ENCODE data around the gene ARHGAP24.

Gene ARHGAP24

GRCh38 chr4:85606505-85606904, 131.6 kb downstream of the ARHGAP24 start:
- no peak for TF ChIP-seq NFRKB (IDR thresholded peaks at IDR 0.05)
- TF ChIP-seq SP1 (IDR thresholded peaks at IDR 0.05): no peak
- TF ChIP-seq TARDBP (IDR thresholded peaks at IDR 0.05): no peak
- TF ChIP-seq HDGF (IDR thresholded peaks at IDR 0.05; ENCODE audit: borderline replicate concordance): no peak
- TF ChIP-seq ZNF384 (IDR thresholded peaks at IDR 0.05): no peak
- no peak for TF ChIP-seq FOXA1 (IDR thresholded peaks at IDR 0.05)
- no peak for TF ChIP-seq SUZ12 (IDR thresholded peaks at IDR 0.05)
- TF ChIP-seq BHLHE40 (IDR thresholded peaks at IDR 0.05; ENCODE audit: borderline replicate concordance): no peak
- no peak for TF ChIP-seq PKNOX1 (IDR thresholded peaks at IDR 0.05)
- no peak for TF ChIP-seq ARNT (IDR thresholded peaks at IDR 0.05)
- TF ChIP-seq ELF4 (IDR thresholded peaks at IDR 0.05): no peak
- no peak for TF ChIP-seq FOXK2 (IDR thresholded peaks at IDR 0.05)
- TF ChIP-seq CTBP1 (IDR thresholded peaks at IDR 0.05; ENCODE audit: borderline replicate concordance): no peak
- no peak for TF ChIP-seq L3MBTL2 (conservative IDR thresholded peaks at IDR 0.05)
- no peak for TF ChIP-seq LEF1 (IDR thresholded peaks at IDR 0.05; ENCODE audit: borderline replicate concordance)
- no peak for TF ChIP-seq FOXM1 (IDR thresholded peaks at IDR 0.05; ENCODE audit: borderline replicate concordance)
- ChIA-PET POLR2A (no interaction called here), CTCF (no interaction called here)
- DNase-seq (ENCODE audit: extremely low spot score): no peak

- CTCF ChIA-PET: interaction anchor here (0.6 kb wide), 1 partner anchor 131 kb away, joined by 3 read pairs; no protein-coding TSS in a partner anchor
- no peak for DNase-seq (ENCODE audit: extremely low spot score)
- TF ChIP-seq FOXA1 (IDR thresholded peaks at IDR 0.05): no peak
- no peak for TF ChIP-seq FOXM1 (IDR thresholded peaks at IDR 0.05; ENCODE audit: borderline replicate concordance)
- TF ChIP-seq LEF1 (IDR thresholded peaks at IDR 0.05; ENCODE audit: borderline replicate concordance): no peak
- TF ChIP-seq NFRKB (IDR thresholded peaks at IDR 0.05): no peak
- no peak for TF ChIP-seq FOXK2 (IDR thresholded peaks at IDR 0.05)
- no peak for TF ChIP-seq PKNOX1 (IDR thresholded peaks at IDR 0.05)
- no peak for TF ChIP-seq ARNT (IDR thresholded peaks at IDR 0.05)
- no peak for TF ChIP-seq BHLHE40 (IDR thresholded peaks at IDR 0.05; ENCODE audit: borderline replicate concordance)
- TF ChIP-seq TARDBP (IDR thresholded peaks at IDR 0.05): no peak
- TF ChIP-seq HDGF (IDR thresholded peaks at IDR 0.05; ENCODE audit: borderline replicate concordance): no peak
- no peak for TF ChIP-seq ELF4 (IDR thresholded peaks at IDR 0.05)
- TF ChIP-seq CTBP1 (IDR thresholded peaks at IDR 0.05; ENCODE audit: borderline replicate concordance): no peak
- no peak for TF ChIP-seq SUZ12 (IDR thresholded peaks at IDR 0.05)
- no peak for TF ChIP-seq L3MBTL2 (conservative IDR thresholded peaks at IDR 0.05)
- no peak for TF ChIP-seq ZNF384 (IDR thresholded peaks at IDR 0.05)
- POLR2A ChIA-PET: no interaction called here
Measured at GRCh38 chr4:85607624-85608023, 132.7 kb downstream of the ARHGAP24 start.

DNA sequence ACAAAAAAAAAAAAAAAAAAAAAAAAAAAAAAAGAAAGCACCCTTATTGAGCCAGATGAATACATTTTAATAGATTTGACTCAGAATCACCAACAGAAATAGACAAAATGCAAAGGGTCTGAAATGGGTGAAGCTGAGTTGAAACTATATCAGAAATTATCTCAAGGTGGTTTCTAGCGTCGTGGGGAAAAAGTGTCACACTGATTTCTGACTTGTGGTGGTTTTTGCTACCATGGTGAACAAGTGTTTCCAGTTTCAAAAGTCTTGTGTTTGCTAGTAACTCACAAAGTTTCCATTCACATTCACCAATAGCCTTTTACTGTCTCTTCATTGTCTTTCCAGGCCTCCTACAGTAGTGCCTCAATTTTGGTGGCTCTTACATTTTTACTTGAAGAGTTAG, 135.5 kb downstream of the ARHGAP24 start:
- ChIA-PET CTCF (no interaction called here), POLR2A (no interaction called here)
- DNase-seq (ENCODE audit: extremely low spot score): no peak
- TF ChIP-seq ELF4 (IDR thresholded peaks at IDR 0.05) (no peak), HDGF (IDR thresholded peaks at IDR 0.05; ENCODE audit: borderline replicate concordance) (no peak)

GRCh38 chr4:85611661-85612060, 136.7 kb downstream of the ARHGAP24 start:
- CTCF ChIA-PET: no interaction called here
- POLR2A ChIA-PET: no interaction called here
- TF ChIP-seq ARNT (IDR thresholded peaks at IDR 0.05) (no peak), FOXM1 (IDR thresholded peaks at IDR 0.05; ENCODE audit: borderline replicate concordance) (no peak), FOXA1 (IDR thresholded peaks at IDR 0.05) (no peak), CTBP1 (IDR thresholded peaks at IDR 0.05; ENCODE audit: borderline replicate concordance) (no peak), NFRKB (IDR thresholded peaks at IDR 0.05) (no peak), ELF4 (IDR thresholded peaks at IDR 0.05) (no peak), TARDBP (IDR thresholded peaks at IDR 0.05) (no peak), ZNF384 (IDR thresholded peaks at IDR 0.05) (no peak), FOXK2 (IDR thresholded peaks at IDR 0.05) (no peak), HDGF (IDR thresholded peaks at IDR 0.05; ENCODE audit: borderline replicate concordance) (no peak), SP1 (IDR thresholded peaks at IDR 0.05) (no peak), SUZ12 (IDR thresholded peaks at IDR 0.05) (no peak), L3MBTL2 (conservative IDR thresholded peaks at IDR 0.05) (no peak), LEF1 (IDR thresholded peaks at IDR 0.05; ENCODE audit: borderline replicate concordance) (no peak), PKNOX1 (IDR thresholded peaks at IDR 0.05) (no peak), BHLHE40 (IDR thresholded peaks at IDR 0.05; ENCODE audit: borderline replicate concordance) (no peak)
- DNase-seq (ENCODE audit: extremely low spot score): no peak

DNA sequence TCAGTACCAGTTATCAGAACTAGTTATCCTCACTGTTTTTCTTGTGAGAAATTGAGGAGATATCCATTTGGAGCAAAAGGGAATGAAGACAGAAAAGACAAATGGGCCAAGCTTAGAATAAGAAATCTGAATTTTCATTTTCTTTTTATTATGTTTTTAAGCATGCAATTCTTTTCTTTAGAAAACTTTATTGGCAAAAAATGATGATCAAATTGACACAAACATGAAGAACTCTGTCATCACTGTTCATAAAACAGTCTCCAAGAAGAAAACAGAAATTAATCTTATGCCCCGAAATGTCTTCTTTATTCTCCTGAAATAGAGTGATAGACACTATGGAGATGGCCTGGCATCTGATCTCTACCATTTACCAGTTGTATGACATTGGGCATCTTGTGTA, 139.0 kb downstream of the ARHGAP24 start:
- ChIA-PET POLR2A (no interaction called here), CTCF (no interaction called here)
- TF ChIP-seq PKNOX1 (IDR thresholded peaks at IDR 0.05) (no peak), CTBP1 (IDR thresholded peaks at IDR 0.05; ENCODE audit: borderline replicate concordance) (no peak), FOXM1 (IDR thresholded peaks at IDR 0.05; ENCODE audit: borderline replicate concordance) (no peak)
- no peak for DNase-seq (ENCODE audit: extremely low spot score)

DNA sequence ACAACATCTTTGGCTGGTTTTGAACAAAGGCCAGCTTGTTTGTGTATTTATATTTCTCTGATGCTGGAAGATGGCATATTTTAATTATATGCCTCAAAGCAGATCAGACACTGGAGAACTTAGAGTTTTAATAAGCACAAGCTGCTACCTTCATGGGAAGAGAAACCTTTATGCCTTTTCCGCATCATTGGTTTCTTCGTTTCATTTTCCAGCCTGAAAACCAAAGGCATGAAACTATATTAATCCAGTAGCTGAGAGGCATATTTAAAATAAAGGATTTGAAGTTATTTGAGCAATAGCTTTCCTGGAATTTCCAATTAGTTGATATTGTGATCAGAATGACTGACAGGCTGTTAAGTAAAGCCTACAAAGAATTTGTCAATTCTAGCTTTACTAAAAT, 141.0 kb downstream of the ARHGAP24 start:
- ChIA-PET POLR2A (no interaction called here), CTCF (no interaction called here)
- TF ChIP-seq LEF1 (IDR thresholded peaks at IDR 0.05; ENCODE audit: borderline replicate concordance) (no peak), ZNF384 (IDR thresholded peaks at IDR 0.05) (no peak), FOXA1 (IDR thresholded peaks at IDR 0.05) (no peak), ELF4 (IDR thresholded peaks at IDR 0.05) (no peak), FOXK2 (IDR thresholded peaks at IDR 0.05) (no peak), BHLHE40 (IDR thresholded peaks at IDR 0.05; ENCODE audit: borderline replicate concordance) (no peak), L3MBTL2 (conservative IDR thresholded peaks at IDR 0.05) (no peak), SP1 (IDR thresholded peaks at IDR 0.05) (no peak), PKNOX1 (IDR thresholded peaks at IDR 0.05) (no peak), NFRKB (IDR thresholded peaks at IDR 0.05) (no peak), HDGF (IDR thresholded peaks at IDR 0.05; ENCODE audit: borderline replicate concordance) (no peak), TARDBP (IDR thresholded peaks at IDR 0.05) (no peak), SUZ12 (IDR thresholded peaks at IDR 0.05) (no peak), FOXM1 (IDR thresholded peaks at IDR 0.05; ENCODE audit: borderline replicate concordance) (no peak), CTBP1 (IDR thresholded peaks at IDR 0.05; ENCODE audit: borderline replicate concordance) (no peak), ARNT (IDR thresholded peaks at IDR 0.05) (no peak)
- DNase-seq (ENCODE audit: extremely low spot score): no peak
